ENCODE measurements around the gene MAD1L1. TPM values are rescaled to one million over a fixed set of nuclear protein-coding genes. Genes with fewer than 3 reads are reported as not detected.
"Not testable (repeated sequence)": the region's sequence is repeated elsewhere in the genome, so short reads cannot be mapped to it uniquely, and the experiment has no call there.

Gene MAD1L1
- total RNA-seq, 1 donor from 2014 or later, result 32.3 TPM

DNA sequence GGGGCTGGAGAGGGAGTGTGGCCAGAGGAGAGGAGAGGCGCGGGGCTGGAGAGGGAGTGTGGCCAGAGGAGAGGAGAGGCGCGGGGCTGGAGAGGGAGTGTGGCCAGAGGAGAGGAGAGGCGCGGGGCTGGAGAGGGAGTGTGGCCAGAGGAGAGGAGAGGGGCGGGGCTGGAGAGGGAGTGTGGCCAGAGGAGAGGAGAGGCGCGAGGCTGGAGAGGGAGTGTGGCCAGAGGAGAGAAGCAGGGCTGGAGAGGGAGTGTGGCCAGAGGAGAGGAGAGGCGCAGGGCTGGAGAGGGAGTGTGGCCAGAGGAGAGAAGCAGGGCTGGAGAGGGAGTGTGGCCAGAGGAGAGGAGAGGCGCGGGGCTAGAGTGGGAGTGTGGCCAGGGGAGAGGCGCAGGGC is 174.5 kb downstream of the MAD1L1 start:
- FAIRE-seq; H3K27ac ChIP-seq (ENCODE audit: low read depth, low read length); H3K27me3 ChIP-seq (ENCODE audit: insufficient read depth, low read length); H3K4me3 Mint-ChIP-seq (ENCODE audit: unreplicated experiment); H3K27ac Mint-ChIP-seq (ENCODE audit: unreplicated experiment); H3K9ac ChIP-seq (ENCODE audit: low read length); H3K36me3 ChIP-seq (ENCODE audit: insufficient read depth, low read length); H3K9me3 ChIP-seq (ENCODE audit: insufficient read depth, low read depth, low read length); H3K27me3 Mint-ChIP-seq (ENCODE audit: low read depth, unreplicated experiment); H2AFZ ChIP-seq (ENCODE audit: low read depth, low read length); H3K4me1 Mint-ChIP-seq (ENCODE audit: low read depth, unreplicated experiment); H3K4me3 ChIP-seq (ENCODE audit: insufficient read depth, low read depth, low read length); H3K79me2 ChIP-seq (ENCODE audit: insufficient read depth, low read length); H3K4me2 ChIP-seq (ENCODE audit: low read length); H3K4me1 ChIP-seq (ENCODE audit: insufficient read depth, low read length): not testable (repeated sequence)
- H4K20me1 ChIP-seq (ENCODE audit: insufficient read depth, low read length), result peaks cover 20% of the 10 kb centered on the region
- Mint-ChIP-seq H3K36me3 (ENCODE audit: low read depth, unreplicated experiment) (peaks cover 25% of the 10 kb centered on the region), H3K9me3 (ENCODE audit: unreplicated experiment) (peaks cover 12% of the 10 kb centered on the region)
- peak; percentile 15 for DNase-seq (ENCODE audit: low read depth)

- Mint-ChIP-seq H3K9me3 (ENCODE audit: unreplicated experiment) (peaks cover 12% of the 10 kb centered on the region), H3K36me3 (ENCODE audit: low read depth, unreplicated experiment) (peaks cover 21% of the 10 kb centered on the region), H3K4me1 (ENCODE audit: low read depth, unreplicated experiment) (no peaks in the 10 kb centered on the region), H3K27ac (ENCODE audit: unreplicated experiment) (no peak overlapping the region), H3K27me3 (ENCODE audit: low read depth, unreplicated experiment) (no peaks in the 10 kb centered on the region), H3K4me3 (ENCODE audit: unreplicated experiment) (no peak overlapping the region)
- Histone ChIP-seq H3K9ac (ENCODE audit: low read length) (no peak overlapping the region), H3K4me1 (ENCODE audit: insufficient read depth, low read length) (no peaks in the 10 kb centered on the region), H3K79me2 (ENCODE audit: insufficient read depth, low read length) (no peaks in the 10 kb centered on the region), H3K9me3 (ENCODE audit: insufficient read depth, low read depth, low read length) (peaks cover 5% of the 10 kb centered on the region), H3K27me3 (ENCODE audit: insufficient read depth, low read length) (no peaks in the 10 kb centered on the region), H4K20me1 (ENCODE audit: insufficient read depth, low read length) (peaks cover 27% of the 10 kb centered on the region), H3K36me3 (ENCODE audit: insufficient read depth, low read length) (no peaks in the 10 kb centered on the region), H3K27ac (ENCODE audit: low read depth, low read length) (no peak overlapping the region), H2AFZ (ENCODE audit: low read depth, low read length) (no peak overlapping the region), H3K4me2 (ENCODE audit: low read length) (no peak overlapping the region), H3K4me3 (ENCODE audit: insufficient read depth, low read depth, low read length) (no peak overlapping the region)
- TF ChIP-seq EZH2 (IDR thresholded peaks at IDR 0.05; ENCODE audit: insufficient read depth, low read length), result no peak
- TF ChIP-seq, protein P1, sequence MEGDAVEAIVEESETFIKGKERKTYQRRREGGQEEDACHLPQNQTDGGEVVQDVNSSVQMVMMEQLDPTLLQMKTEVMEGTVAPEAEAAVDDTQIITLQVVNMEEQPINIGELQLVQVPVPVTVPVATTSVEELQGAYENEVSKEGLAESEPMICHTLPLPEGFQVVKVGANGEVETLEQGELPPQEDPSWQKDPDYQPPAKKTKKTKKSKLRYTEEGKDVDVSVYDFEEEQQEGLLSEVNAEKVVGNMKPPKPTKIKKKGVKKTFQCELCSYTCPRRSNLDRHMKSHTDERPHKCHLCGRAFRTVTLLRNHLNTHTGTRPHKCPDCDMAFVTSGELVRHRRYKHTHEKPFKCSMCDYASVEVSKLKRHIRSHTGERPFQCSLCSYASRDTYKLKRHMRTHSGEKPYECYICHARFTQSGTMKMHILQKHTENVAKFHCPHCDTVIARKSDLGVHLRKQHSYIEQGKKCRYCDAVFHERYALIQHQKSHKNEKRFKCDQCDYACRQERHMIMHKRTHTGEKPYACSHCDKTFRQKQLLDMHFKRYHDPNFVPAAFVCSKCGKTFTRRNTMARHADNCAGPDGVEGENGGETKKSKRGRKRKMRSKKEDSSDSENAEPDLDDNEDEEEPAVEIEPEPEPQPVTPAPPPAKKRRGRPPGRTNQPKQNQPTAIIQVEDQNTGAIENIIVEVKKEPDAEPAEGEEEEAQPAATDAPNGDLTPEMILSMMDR (IDR thresholded peaks at IDR 0.05; ENCODE audit: insufficient read depth, low read depth, low read length), result no peak
- no peak for FAIRE-seq
- no peak for DNase-seq (ENCODE audit: low read depth)
Observed at GRCh38 chr7:2055956-2056355, 176.8 kb downstream of the MAD1L1 start.

DNA sequence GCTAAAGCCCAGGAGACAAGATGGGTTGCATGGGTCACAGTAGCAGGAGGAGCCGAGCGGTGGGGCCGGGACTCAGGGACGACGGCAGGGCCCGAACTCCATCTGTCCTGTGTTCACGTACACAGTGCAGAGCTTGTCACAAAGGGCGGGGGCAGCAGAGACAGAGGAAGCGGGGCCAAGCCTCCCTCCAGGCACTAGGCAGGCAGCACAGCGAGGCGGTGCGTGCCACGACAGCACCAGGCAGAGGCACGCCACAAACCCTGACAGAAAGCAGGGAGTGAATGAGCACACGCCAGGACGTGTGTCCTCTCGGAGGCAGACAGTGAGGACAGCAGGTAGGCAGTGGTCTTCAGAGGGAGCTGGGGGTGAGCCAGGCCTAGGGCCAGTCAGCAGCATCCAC is 177.8 kb downstream of the MAD1L1 start:
- no peak overlapping the region for H3K4me3 Mint-ChIP-seq (ENCODE audit: unreplicated experiment)
- H3K27ac Mint-ChIP-seq (ENCODE audit: unreplicated experiment), result no peak overlapping the region
- Histone ChIP-seq H3K4me2 (ENCODE audit: low read length) (no peak overlapping the region), H3K27me3 (ENCODE audit: insufficient read depth, low read length) (no peaks in the 10 kb centered on the region), H3K4me1 (ENCODE audit: insufficient read depth, low read length) (no peaks in the 10 kb centered on the region), H3K79me2 (ENCODE audit: insufficient read depth, low read length) (no peaks in the 10 kb centered on the region), H3K4me3 (ENCODE audit: insufficient read depth, low read depth, low read length) (no peak overlapping the region), H3K27ac (ENCODE audit: low read depth, low read length) (no peak overlapping the region), H3K9me3 (ENCODE audit: insufficient read depth, low read depth, low read length) (peaks cover under 1% of the 10 kb centered on the region), H2AFZ (ENCODE audit: low read depth, low read length) (no peak overlapping the region), H4K20me1 (ENCODE audit: insufficient read depth, low read length) (peaks cover 30% of the 10 kb centered on the region), H3K36me3 (ENCODE audit: insufficient read depth, low read length) (no peaks in the 10 kb centered on the region), H3K9ac (ENCODE audit: low read length) (no peak overlapping the region)
- peaks cover 13% of the 10 kb centered on the region for H3K36me3 Mint-ChIP-seq (ENCODE audit: low read depth, unreplicated experiment)
- no peaks in the 10 kb centered on the region for H3K4me1 Mint-ChIP-seq (ENCODE audit: low read depth, unreplicated experiment)
- peaks cover 4% of the 10 kb centered on the region for H3K9me3 Mint-ChIP-seq (ENCODE audit: unreplicated experiment)
- TF ChIP-seq EZH2 (IDR thresholded peaks at IDR 0.05; ENCODE audit: insufficient read depth, low read length), result no peak
- TF ChIP-seq, protein P1 (IDR thresholded peaks at IDR 0.05; ENCODE audit: insufficient read depth, low read depth, low read length), result no peak
- H3K27me3 Mint-ChIP-seq (ENCODE audit: low read depth, unreplicated experiment), result no peaks in the 10 kb centered on the region
- no peak for DNase-seq (ENCODE audit: low read depth)
- FAIRE-seq, result no peak
